K562 (cell line): ENCODE data around the gene PRXL2B. TPM values are rescaled to one million over a fixed set of nuclear protein-coding genes. Genes with fewer than 3 reads are reported as not detected.
A peak's percentile ranks its signal among the peaks of the same experiment; 100 is the strongest.

Experiments used
- ARID4B ChIP-seq: sonication (generic); formaldehyde crosslinking; IDR thresholded peaks from 2 replicates; pipeline ENCODE4 v1.8.0; 2022; ENCODE audit warnings: mild to moderate bottlenecking, missing genetic modification reagents
- CREB3L1 ChIP-seq: fragments of 450-650 bp; IDR thresholded peaks from 2 replicates; pipeline ENCODE4 v1.6.1; 2014; ENCODE audit warnings: low read depth, mild to moderate bottlenecking, moderate library complexity, borderline replicate concordance
- DACH1 ChIP-seq: fragments of 450-650 bp; IDR thresholded peaks from 2 replicates; pipeline ENCODE4 v1.6.1; 2018; ENCODE audit not compliant: partially characterized antibody
- DMBX1 ChIP-seq: fragments of 250-450 bp; sonication (Bioruptor Pico); IDR thresholded peaks from 2 replicates; pipeline ENCODE4 v1.8.0; 2022; ENCODE audit warnings: inconsistent platforms, mild to moderate bottlenecking, moderate library complexity, borderline replicate concordance
- E4F1 ChIP-seq: fragments of 250-450 bp; sonication (Bioruptor Pico); IDR thresholded peaks from 2 replicates; pipeline ENCODE4 v1.5.0; 2021; ENCODE audit warnings: mild to moderate bottlenecking, borderline replicate concordance
- EGR1 ChIP-seq: fragments of 450-650 bp; conservative IDR thresholded peaks from 2 replicates; pipeline ENCODE4 v1.6.1; 2017; ENCODE audit warnings: mild to moderate bottlenecking
- KDM1A ChIP-seq, 2 experiments: fragments of 450-650 bp; IDR thresholded peaks; 2 replicates each; pipeline ENCODE4 v1.6.1; 2016; ENCODE audit warnings: mild to moderate bottlenecking in 2 of 2
- MAZ ChIP-seq, 2 experiments: fragments of 450-650 bp in 1 of 2; sonication (generic) in 1 of 2; formaldehyde crosslinking; IDR thresholded peaks in 1 of 2; conservative IDR thresholded peaks in 1 of 2; 2 replicates each; pipeline versions ENCODE4 v1.4.0 to v1.5.0; 2020; ENCODE audit warnings: mild to moderate bottlenecking in 1 of 2, missing genetic modification reagents in 1 of 2
- NFYB ChIP-seq: IDR thresholded peaks from 2 replicates; pipeline ENCODE4 v1.6.1; 2011; ENCODE audit warnings: mild to moderate bottlenecking, moderate library complexity; ENCODE audit not compliant: insufficient read length; ENCODE audit errors: extremely low read depth
- NONO ChIP-seq, 2 experiments: fragments of 200-400 bp in 1 of 2; fragments of 450-650 bp in 1 of 2; formaldehyde crosslinking in 1 of 2; IDR thresholded peaks; 2 replicates each; pipeline ENCODE4 v1.6.1; 2017; ENCODE audit warnings: low read depth in 2 of 2, mild to moderate bottlenecking in 2 of 2, moderate library complexity in 2 of 2, low read length in 1 of 2
- POU5F1 ChIP-seq: fragments of 150-350 bp; IDR thresholded peaks from 2 replicates; pipeline ENCODE4 v1.6.1; 2014; ENCODE audit warnings: borderline replicate concordance, low read length, low read depth, mild to moderate bottlenecking; ENCODE audit not compliant: partially characterized antibody
- TFAM ChIP-seq: fragments of 250-450 bp; sonication (Bioruptor Pico); conservative IDR thresholded peaks from 2 replicates; pipeline ENCODE4 v1.5.0; 2021; ENCODE audit warnings: mild to moderate bottlenecking, moderate library complexity
- YY1 ChIP-seq, 3 experiments: IDR thresholded peaks; 2 replicates each; pipeline ENCODE4 v1.6.1; 2011; ENCODE audit warnings: low read length in 2 of 3, mild to moderate bottlenecking in 2 of 3, moderate library complexity in 2 of 3, borderline replicate concordance in 1 of 3, control low read depth in 1 of 3, low read depth in 1 of 3; ENCODE audit not compliant: insufficient read depth in 3 of 3, insufficient replicate concordance in 2 of 3, control insufficient read depth in 1 of 3, insufficient read length in 1 of 3; ENCODE audit errors: extremely low read depth in 1 of 3
- ZBTB34 ChIP-seq: fragments of 250-450 bp; sonication (Bioruptor Pico); IDR thresholded peaks from 2 replicates; pipeline ENCODE4 v1.8.0; 2021; ENCODE audit warnings: mild to moderate bottlenecking, moderate library complexity
- ZNF41 ChIP-seq: fragments of 250-450 bp; sonication (Bioruptor Pico); conservative IDR thresholded peaks from 2 replicates; pipeline ENCODE4 v1.4.0; 2020; ENCODE audit warnings: mild to moderate bottlenecking
- polyA plus RNA-seq, 8 experiments: library from polyadenylated mRNA; depleted of rRNA in 4 of 8; stranded (reverse) in 5 of 8; unstranded in 3 of 8; fragments of >200 nt; fragmentation: Nextera tagmentation in 2 of 8; fragmentation: Illumina TruSeq in 1 of 8; extraction: Ambion mirVana in 2 of 8; extraction: Trizol in 1 of 8; gene quantifications; 2 replicates each; pipeline versions ENCODE4 v1.2.1 to v1.2.3, GENCODE V29; 2011 to 2014; ENCODE audit warnings: inconsistent platforms in 1 of 8, missing spikeins in 1 of 8
- total RNA-seq, 7 experiments: library from RNA; depleted of rRNA in 6 of 7; stranded (reverse); fragments of >200 nt in 6 of 7; fragmentation: Illumina TruSeq in 2 of 7; extraction: Trizol in 2 of 7; gene quantifications; 2 replicates each; pipeline versions ENCODE4 v1.2.1 to v1.2.3, GENCODE V29; 2011 to 2021; ENCODE audit warnings: low replicate concordance in 1 of 7

PRXL2B gene
- total and polyA plus RNA-seq, 9 of the 15 experiments (the other 6 are each of a cell fraction or from before 2014, with no cell fraction given), result 0.99 to 25.3 (median 11.8) TPM

- TF ChIP-seq ZBTB34 (CRISPR knock-in tag), result no peak
- no peak for TF ChIP-seq E4F1 (CRISPR knock-in tag)
- no peak for TF ChIP-seq POU5F1
- no peak for TF ChIP-seq KDM1A (IDR thresholded peaks at IDR 0.05)
- TF ChIP-seq EGR1, result peak; percentile 54
- no peak for TF ChIP-seq ZNF41 (CRISPR knock-in tag)
- TF ChIP-seq DMBX1 (CRISPR knock-in tag), result no peak
- TF ChIP-seq ARID4B (CRISPR knock-in tag), result no peak
- peak in 1 of 3 experiments; percentile 31 for TF ChIP-seq YY1 (IDR thresholded peaks at IDR 0.05; ENCODE audit: borderline replicate concordance in 1 of 3, control insufficient read depth in 1 of 3, extremely low read depth in 1 of 3, insufficient read depth in 3 of 3, insufficient read length in 1 of 3, insufficient replicate concordance in 2 of 3, low read depth in 1 of 3, low read length in 2 of 3)
- no peak for TF ChIP-seq TFAM (CRISPR knock-in tag)
- 0 out of 4 replicates have a peak, but pooled peaks of 1 of the 2 experiments have one; percentile 24 for TF ChIP-seq NONO (IDR thresholded peaks at IDR 0.05; ENCODE audit: low read depth in 2 of 2, low read length in 1 of 2)
- TF ChIP-seq DACH1, result no peak
- TF ChIP-seq MAZ (CRISPR knock-in tag; conservative IDR thresholded peaks at IDR 0.05 in 1 of 2, IDR thresholded peaks at IDR 0.05 in 1 of 2), result peak in 1 of 2 experiments; percentile 12; a peak in 2 of 4 replicates
- no peak for TF ChIP-seq NFYB
- no peak for TF ChIP-seq CREB3L1
Observed at GRCh38 chr1:2544875-2545640, 41.5 kb upstream of the PRXL2B start (continued).
